Mucosa of descending colon (tissue), 3 donors: ENCODE data around the gene LCE7A. TPM values are rescaled to one million over a fixed set of nuclear protein-coding genes. Genes with fewer than 3 reads are reported as not detected.

Experiments used
- ATAC-seq: fragments of 200-7000 bp; cut with Tn5 transposase; one replicate; pipeline ENCODE4 v1.9.1; 2020; ENCODE audit warnings: mild to moderate bottlenecking, moderate library complexity
- DNase-seq, 3 donors: peaks; one replicate each; pipeline ENCODE4 v3.0.0-alpha.2; 2020
- H3K36me3 ChIP-seq: fragments of 200-600 bp; one replicate; pipeline ENCODE4 v1.8.0; 2021; ENCODE audit warnings: low read depth, mild to moderate bottlenecking
- H3K4me1 ChIP-seq: fragments of 200-600 bp; one replicate; pipeline ENCODE4 v1.8.0; 2021; ENCODE audit warnings: low read depth, mild to moderate bottlenecking
- H3K4me3 ChIP-seq: fragments of 200-600 bp; one replicate; pipeline ENCODE4 v1.8.0; 2021; ENCODE audit warnings: mild to moderate bottlenecking
- H3K9me3 ChIP-seq: fragments of 200-600 bp; one replicate; pipeline ENCODE4 v1.8.0; 2021; ENCODE audit warnings: mild to moderate bottlenecking
- CTCF ChIP-seq: fragments of 200-600 bp; IDR thresholded peaks from one replicate; pipeline ENCODE4 v1.8.0; 2022; ENCODE audit warnings: antibody characterized with exemption, mild to moderate bottlenecking
- intact Hi-C, 2 donors: fragments of 100-400 bp; cut with DNase I in 1 of 2; cut with micrococcal nuclease in 1 of 2; formaldehyde crosslinking; loops; one replicate each; pipeline versions ENCODE4 v1.11.0 to v1.11.1; 2022; cut with DNase I, micrococcal nuclease
- total RNA-seq, 3 donors: library from RNA; stranded (reverse); fragmentation: NEBNext Ultra II Directional in 2 of 3; extraction: Animal tissue kit (Norgen Biotek cat#: 25700) in 2 of 3; gene quantifications; one replicate each; pipeline versions ENCODE4 v1.2.1 to v1.2.4, GENCODE V29; 2021 to 2023
- donor health status: DM: no; HTN: no; CAD: no; lungs with moderate emphysema.
- donor health status: DM: no; HTN: no; CAD: no.
- donor health status: DM: no; HTN: yes; CAD: no.

The LCE7A gene
- total RNA-seq, 3 donors from 2014 or later: not detected

- DNase-seq (no peak), ATAC-seq (no peak)
- no peak overlapping the region for H3K4me3 ChIP-seq
- no peaks in the 10 kb centered on the region for H3K4me1 ChIP-seq
- H3K9me3 ChIP-seq: no peaks in the 10 kb centered on the region
- intact Hi-C loops: no loop called here
- no peak for TF ChIP-seq CTCF
- H3K36me3 ChIP-seq: no peaks in the 10 kb centered on the region
These were observed 27.1 kb downstream of the LCE7A start for GRCh38 chr1:152886758-152887409.

- no peak for DNase-seq
- no peak for ATAC-seq
- Histone ChIP-seq H3K4me3 (no peak overlapping the region), H3K4me1 (no peaks in the 10 kb centered on the region), H3K36me3 (no peaks in the 10 kb centered on the region), H3K9me3 (no peaks in the 10 kb centered on the region)
- intact Hi-C loops: no loop called here
- no peak for TF ChIP-seq CTCF
These were observed 28.3 kb downstream of the LCE7A start for GRCh38 chr1:152888126-152888525.

GRCh38 chr1:152899027-152899426 is 39.2 kb downstream of the LCE7A start:
- Histone ChIP-seq H3K9me3 (no peaks in the 10 kb centered on the region), H3K36me3 (no peaks in the 10 kb centered on the region), H3K4me1 (no peaks in the 10 kb centered on the region), H3K4me3 (no peak overlapping the region)
- TF ChIP-seq CTCF: no peak
- intact Hi-C loops: no loop called here
- no peak for DNase-seq
- ATAC-seq: no peak

GRCh38 chr1:152899883-152900282 is 40.1 kb downstream of the LCE7A start:
- no peaks in the 10 kb centered on the region for H3K36me3 ChIP-seq
- intact Hi-C loops: no loop called here
- H3K4me3 ChIP-seq: no peak overlapping the region
- no peaks in the 10 kb centered on the region for H3K9me3 ChIP-seq
- no peak for TF ChIP-seq CTCF
- no peaks in the 10 kb centered on the region for H3K4me1 ChIP-seq
- ATAC-seq (no peak), DNase-seq (no peak)

- no peak for DNase-seq
- H3K4me1 ChIP-seq: no peaks in the 10 kb centered on the region
- ATAC-seq: no peak
- no peak for TF ChIP-seq CTCF
- H3K4me3 ChIP-seq: no peak overlapping the region
- intact Hi-C loops: no loop called here
- no peaks in the 10 kb centered on the region for H3K36me3 ChIP-seq
- no peaks in the 10 kb centered on the region for H3K9me3 ChIP-seq
These were observed 41.8 kb downstream of the LCE7A start for GRCh38 chr1:152901631-152902030.

- ATAC-seq (no peak), DNase-seq (no peak)
- Histone ChIP-seq H3K9me3 (no peaks in the 10 kb centered on the region), H3K4me1 (no peaks in the 10 kb centered on the region), H3K4me3 (no peak overlapping the region), H3K36me3 (no peaks in the 10 kb centered on the region)
- intact Hi-C loops: no loop called here
- TF ChIP-seq CTCF: no peak
These were observed 42.8 kb downstream of the LCE7A start for GRCh38 chr1:152902636-152903035.
